ENCODE measurements around the gene SLC7A7. TPM values are rescaled to one million over a fixed set of nuclear protein-coding genes. Genes with fewer than 3 reads are reported as not detected.

The SLC7A7 gene
- total and polyA plus RNA-seq, 2 of the 13 experiments (the other 11 are each of a cell fraction or from before 2014, with no cell fraction given) = 0.13 to 0.63 TPM

- TF ChIP-seq ZNF563 (CRISPR knock-in tag; IDR thresholded peaks at IDR 0.05) (peak; percentile 97), ZNF552 (CRISPR knock-in tag; IDR thresholded peaks at IDR 0.05; ENCODE audit: borderline replicate concordance) (peak; percentile 94; the same call in 1 of the 2 replicates), ZSCAN31 (CRISPR knock-in tag; IDR thresholded peaks at IDR 0.05; ENCODE audit: low read depth) (peak; percentile 99), ATF7-NPFF (CRISPR knock-in tag; IDR thresholded peaks at IDR 0.05; ENCODE audit: low read depth) (no peak; the same call in 1 of the 2 replicates), XBP1 (CRISPR knock-in tag; IDR thresholded peaks at IDR 0.05) (peak; percentile 97), TBP (CRISPR knock-in tag; IDR thresholded peaks at IDR 0.05) (no peak), MYC (CRISPR knock-in tag; IDR thresholded peaks at IDR 0.05; ENCODE audit: borderline replicate concordance) (peak; percentile 89; the same call in 1 of the 2 replicates), ZBTB20 (CRISPR knock-in tag; IDR thresholded peaks at IDR 0.05; ENCODE audit: borderline replicate concordance, low read depth) (peak; percentile 97), ZIK1 (CRISPR knock-in tag; IDR thresholded peaks at IDR 0.05; ENCODE audit: borderline replicate concordance, low read depth) (no peak; the same call in none of the 2 replicates), ELF4 (CRISPR knock-in tag; IDR thresholded peaks at IDR 0.05; ENCODE audit: borderline replicate concordance) (peak; percentile 89), SP140L (CRISPR knock-in tag; IDR thresholded peaks at IDR 0.05; ENCODE audit: borderline replicate concordance) (peak; percentile 96; the same call in 1 of the 2 replicates), SMAD3 (CRISPR knock-in tag; IDR thresholded peaks at IDR 0.05) (peak; percentile 98), HOXD1 (CRISPR knock-in tag; IDR thresholded peaks at IDR 0.05) (peak; percentile 89), ZNF33A (CRISPR knock-in tag; IDR thresholded peaks at IDR 0.05; ENCODE audit: borderline replicate concordance) (peak; percentile 99), NFE2L2 (IDR thresholded peaks at IDR 0.05; ENCODE audit: low read length) (no peak; the same call in 1 of the 2 replicates), ZNF569 (CRISPR knock-in tag; IDR thresholded peaks at IDR 0.05; ENCODE audit: borderline replicate concordance) (no peak; the same call in 1 of the 2 replicates), ARNT2 (CRISPR knock-in tag; IDR thresholded peaks at IDR 0.05; ENCODE audit: low read depth) (peak; percentile 72)
- TF ChIP-seq, protein P1, sequence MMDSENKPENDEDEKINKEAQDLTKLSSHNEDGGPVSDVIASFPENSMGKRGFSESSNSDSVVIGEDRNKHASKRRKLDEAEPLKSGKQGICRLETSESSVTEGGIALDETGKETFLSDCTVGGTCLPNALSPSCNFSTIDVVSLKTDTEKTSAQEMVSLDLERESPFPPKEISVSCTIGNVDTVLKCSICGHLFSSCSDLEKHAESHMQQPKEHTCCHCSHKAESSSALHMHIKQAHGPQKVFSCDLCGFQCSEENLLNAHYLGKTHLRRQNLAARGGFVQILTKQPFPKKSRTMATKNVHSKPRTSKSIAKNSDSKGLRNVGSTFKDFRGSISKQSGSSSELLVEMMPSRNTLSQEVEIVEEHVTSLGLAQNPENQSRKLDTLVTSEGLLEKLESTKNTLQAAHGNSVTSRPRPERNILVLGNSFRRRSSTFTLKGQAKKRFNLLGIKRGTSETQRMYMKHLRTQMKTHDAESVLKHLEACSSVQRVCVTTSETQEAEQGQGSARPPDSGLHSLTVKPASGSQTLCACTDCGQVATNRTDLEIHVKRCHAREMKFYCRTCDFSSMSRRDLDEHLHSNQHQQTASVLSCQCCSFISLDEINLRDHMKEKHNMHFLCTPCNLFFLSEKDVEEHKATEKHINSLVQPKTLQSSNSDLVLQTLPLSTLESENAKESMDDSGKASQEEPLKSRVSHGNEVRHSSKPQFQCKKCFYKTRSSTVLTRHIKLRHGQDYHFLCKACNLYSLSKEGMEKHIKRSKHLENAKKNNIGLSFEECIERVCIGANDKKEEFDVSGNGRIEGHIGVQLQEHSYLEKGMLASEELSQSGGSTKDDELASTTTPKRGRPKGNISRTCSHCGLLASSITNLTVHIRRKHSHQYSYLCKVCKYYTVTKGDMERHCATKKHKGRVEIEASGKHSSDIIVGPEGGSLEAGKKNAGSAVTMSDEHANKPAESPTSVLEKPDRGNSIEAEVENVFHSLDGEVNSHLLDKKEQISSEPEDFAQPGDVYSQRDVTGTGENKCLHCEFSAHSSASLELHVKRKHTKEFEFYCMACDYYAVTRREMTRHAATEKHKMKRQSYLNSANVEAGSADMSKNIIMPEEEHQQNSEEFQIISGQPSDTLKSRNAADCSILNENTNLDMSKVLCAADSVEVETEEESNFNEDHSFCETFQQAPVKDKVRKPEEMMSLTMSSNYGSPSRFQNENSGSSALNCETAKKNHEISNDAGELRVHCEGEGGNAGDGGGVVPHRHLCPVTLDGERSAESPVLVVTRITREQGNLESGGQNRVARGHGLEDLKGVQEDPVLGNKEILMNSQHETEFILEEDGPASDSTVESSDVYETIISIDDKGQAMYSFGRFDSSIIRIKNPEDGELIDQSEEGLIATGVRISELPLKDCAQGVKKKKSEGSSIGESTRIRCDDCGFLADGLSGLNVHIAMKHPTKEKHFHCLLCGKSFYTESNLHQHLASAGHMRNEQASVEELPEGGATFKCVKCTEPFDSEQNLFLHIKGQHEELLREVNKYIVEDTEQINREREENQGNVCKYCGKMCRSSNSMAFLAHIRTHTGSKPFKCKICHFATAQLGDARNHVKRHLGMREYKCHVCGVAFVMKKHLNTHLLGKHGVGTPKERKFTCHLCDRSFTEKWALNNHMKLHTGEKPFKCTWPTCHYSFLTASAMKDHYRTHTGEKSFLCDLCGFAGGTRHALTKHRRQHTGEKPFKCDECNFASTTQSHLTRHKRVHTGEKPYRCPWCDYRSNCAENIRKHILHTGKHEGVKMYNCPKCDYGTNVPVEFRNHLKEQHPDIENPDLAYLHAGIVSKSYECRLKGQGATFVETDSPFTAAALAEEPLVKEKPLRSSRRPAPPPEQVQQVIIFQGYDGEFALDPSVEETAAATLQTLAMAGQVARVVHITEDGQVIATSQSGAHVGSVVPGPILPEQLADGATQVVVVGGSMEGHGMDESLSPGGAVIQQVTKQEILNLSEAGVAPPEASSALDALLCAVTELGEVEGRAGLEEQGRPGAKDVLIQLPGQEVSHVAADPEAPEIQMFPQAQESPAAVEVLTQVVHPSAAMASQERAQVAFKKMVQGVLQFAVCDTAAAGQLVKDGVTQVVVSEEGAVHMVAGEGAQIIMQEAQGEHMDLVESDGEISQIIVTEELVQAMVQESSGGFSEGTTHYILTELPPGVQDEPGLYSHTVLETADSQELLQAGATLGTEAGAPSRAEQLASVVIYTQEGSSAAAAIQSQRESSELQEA (CRISPR knock-in tag; IDR thresholded peaks at IDR 0.05; ENCODE audit: not compliant biosample characterization) = peak; percentile 99
- TF ChIP-seq, protein P2, sequence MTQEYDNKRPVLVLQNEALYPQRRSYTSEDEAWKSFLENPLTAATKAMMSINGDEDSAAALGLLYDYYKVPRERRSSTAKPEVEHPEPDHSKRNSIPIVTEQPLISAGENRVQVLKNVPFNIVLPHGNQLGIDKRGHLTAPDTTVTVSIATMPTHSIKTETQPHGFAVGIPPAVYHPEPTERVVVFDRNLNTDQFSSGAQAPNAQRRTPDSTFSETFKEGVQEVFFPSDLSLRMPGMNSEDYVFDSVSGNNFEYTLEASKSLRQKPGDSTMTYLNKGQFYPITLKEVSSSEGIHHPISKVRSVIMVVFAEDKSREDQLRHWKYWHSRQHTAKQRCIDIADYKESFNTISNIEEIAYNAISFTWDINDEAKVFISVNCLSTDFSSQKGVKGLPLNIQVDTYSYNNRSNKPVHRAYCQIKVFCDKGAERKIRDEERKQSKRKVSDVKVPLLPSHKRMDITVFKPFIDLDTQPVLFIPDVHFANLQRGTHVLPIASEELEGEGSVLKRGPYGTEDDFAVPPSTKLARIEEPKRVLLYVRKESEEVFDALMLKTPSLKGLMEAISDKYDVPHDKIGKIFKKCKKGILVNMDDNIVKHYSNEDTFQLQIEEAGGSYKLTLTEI (CRISPR knock-in tag; conservative IDR thresholded peaks at IDR 0.05) = no peak
Observed at GRCh38 chr14:22766457-22767322, 48.5 kb downstream of the SLC7A7 start, which contains the start of gene OXA1L (continued).

Measured in HepG2 (cell line).